Astrocyte of the cerebellum (primary cell): Measurements from ENCODE around the gene QRFP.

Experiments
- DNase-seq: peaks from one replicate; pipeline ENCODE4 v3.0.0-alpha.2; 2011; ENCODE audit warnings: low read depth
- H3K4me3 ChIP-seq: 2 replicates; pipeline ENCODE4 v1.5.1; 2011; ENCODE audit warnings: mild to moderate bottlenecking, low read depth, low read length, moderate library complexity
- in situ Hi-C: cut with HindIII; loops from 2 replicates; pipeline ENCODE4 v1.10.0; 2017; ENCODE audit warnings: low sequenced_read_pairs
- TF ChIP-seq, protein P1 (sequence below): IDR thresholded peaks from 2 replicates; pipeline ENCODE4 v1.5.1; 2012; ENCODE audit warnings: low read length, low read depth, moderate library complexity, mild to moderate bottlenecking; ENCODE audit errors: missing control alignments

The QRFP gene

DNA sequence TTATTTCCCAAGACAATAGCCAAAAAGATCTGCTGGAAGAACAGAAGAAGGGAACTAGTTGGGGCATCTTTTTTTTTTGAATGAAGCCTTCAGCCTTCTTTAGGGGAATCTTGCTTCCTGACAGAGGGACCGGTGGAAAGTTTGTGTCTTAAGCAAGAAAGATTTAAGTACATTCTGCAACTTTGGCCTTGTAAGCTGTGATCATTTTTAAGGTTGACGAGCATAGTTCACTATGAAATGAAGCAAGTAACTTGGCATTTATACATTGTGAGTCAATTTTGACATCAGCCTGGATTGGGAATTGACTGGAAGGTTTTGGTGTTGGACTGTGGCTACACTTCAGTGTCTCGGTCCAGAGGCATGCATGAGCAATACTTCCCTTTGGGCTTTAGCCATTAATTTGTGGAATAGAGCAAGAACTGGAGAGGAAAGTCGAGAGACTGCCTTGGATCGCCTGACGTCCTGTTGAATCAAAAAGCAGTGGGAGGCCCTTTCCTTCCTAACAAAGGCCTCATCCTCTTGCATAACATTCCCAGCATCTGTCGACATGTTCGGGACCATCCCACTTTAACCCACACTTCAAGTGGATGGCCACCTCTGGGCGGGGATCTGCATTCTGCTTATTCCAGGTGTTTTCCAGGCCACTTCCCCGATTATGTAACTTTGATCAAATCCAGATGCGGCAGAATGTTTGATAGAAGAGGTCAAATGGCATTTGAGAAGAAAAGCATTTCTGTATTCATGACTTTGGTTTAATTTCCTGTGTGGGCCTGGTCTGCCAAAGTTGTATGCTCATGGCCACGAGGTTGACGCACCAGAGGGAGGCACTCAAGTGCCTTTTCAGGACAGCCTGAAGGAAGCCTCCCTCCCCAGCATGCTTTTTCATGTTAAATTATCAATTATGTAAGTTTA is 49.0 kb downstream of the QRFP start:
- TF ChIP-seq, protein P1, sequence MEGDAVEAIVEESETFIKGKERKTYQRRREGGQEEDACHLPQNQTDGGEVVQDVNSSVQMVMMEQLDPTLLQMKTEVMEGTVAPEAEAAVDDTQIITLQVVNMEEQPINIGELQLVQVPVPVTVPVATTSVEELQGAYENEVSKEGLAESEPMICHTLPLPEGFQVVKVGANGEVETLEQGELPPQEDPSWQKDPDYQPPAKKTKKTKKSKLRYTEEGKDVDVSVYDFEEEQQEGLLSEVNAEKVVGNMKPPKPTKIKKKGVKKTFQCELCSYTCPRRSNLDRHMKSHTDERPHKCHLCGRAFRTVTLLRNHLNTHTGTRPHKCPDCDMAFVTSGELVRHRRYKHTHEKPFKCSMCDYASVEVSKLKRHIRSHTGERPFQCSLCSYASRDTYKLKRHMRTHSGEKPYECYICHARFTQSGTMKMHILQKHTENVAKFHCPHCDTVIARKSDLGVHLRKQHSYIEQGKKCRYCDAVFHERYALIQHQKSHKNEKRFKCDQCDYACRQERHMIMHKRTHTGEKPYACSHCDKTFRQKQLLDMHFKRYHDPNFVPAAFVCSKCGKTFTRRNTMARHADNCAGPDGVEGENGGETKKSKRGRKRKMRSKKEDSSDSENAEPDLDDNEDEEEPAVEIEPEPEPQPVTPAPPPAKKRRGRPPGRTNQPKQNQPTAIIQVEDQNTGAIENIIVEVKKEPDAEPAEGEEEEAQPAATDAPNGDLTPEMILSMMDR = peak; percentile 47
- in situ Hi-C loops = no loop called here
- DNase-seq = peak; percentile 100
- H3K4me3 ChIP-seq = no peak overlapping the region

DNA sequence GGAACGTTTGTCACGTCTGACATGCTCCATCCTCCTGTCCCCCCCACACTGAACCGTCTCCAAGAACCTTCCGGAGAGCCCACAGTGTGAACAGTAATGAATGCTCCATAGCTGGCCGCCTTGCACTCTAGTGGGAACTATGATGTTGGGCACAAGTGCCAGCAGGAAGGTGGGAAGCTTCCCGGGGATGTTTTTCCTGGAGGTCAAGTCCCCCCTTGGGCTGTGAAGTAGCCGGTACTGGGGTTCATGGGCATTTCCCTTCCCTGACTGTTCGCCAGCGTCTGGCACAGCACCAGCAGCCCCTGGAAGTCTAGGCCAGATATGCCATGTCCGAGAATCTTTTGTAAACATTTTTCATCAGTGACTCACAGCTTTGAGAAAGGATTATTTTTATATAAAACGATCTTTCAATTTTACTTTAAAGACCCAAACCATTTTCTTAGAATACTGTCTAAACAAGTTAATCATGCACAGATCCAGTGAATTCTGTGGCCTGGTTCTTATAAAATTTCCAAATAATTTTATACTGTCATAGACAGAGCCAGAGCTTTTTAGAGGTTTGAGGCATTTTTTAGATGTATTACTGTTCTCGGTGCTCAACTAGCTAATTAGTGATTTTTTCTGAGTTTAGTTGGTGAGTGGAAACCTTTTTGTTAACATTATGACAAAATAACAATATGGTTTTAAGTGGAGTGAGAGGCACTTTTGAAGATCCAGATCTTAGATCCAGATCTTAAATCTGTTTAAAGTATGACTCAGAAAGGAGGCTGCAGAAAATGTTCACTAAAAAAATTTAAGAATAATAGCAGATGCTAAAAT is 49.9 kb downstream of the QRFP start:
- in situ Hi-C loops = no loop called here
- no peak for DNase-seq
- TF ChIP-seq, protein P1 = no peak
- H3K4me3 ChIP-seq = peak overlapping the region; percentile 17

DNA sequence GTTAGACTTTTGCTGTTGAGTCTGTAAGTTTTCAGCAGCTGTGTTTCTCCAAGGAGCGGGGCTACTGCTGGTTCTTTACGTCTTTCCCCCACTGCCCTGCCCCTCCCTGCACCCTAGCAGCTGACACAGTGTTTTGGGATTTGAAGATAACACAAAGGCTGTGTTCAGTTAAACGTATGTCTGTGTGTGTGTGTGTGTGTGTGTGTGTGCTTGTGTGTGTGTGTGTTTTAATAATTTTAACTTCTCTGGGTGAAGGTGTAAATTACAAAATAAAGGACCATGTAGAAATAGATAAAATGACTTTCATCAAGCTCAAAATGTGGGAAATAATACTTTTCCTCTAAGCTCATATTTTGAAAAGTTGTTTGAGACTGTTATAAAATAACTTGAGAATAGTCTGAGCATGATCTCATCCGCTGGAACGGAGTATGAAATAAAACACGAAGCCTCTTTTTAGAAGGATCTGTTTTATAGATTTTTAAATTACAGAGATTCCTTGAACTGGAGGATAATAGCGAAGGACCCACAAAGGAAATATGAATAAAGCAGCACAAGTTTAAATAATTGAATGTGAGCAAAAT is 50.6 kb downstream of the QRFP start:
- in situ Hi-C loops = no loop called here
- H3K4me3 ChIP-seq = peak overlapping the region; percentile 17
- TF ChIP-seq, protein P1 = no peak
- no peak for DNase-seq

DNA sequence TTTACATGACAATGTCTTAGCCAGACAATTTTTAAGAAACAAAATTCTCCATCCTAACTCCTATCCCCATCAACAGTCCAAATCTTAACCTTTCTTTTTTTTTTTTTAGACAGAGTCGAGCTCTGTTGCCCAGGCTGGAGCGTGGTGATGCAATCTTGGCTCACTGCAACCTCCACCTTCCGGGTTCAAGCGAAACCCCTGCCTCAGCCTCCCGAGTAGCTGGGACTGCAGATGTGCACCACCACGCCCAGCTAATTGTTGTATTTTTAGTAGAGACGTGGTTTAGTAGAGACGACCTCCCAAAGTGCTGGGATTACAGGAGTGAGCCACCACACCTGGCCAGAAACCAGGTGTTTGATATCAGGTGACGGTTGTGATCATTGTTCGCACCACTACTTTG is 51.4 kb downstream of the QRFP start:
- in situ Hi-C loops = no loop called here
- H3K4me3 ChIP-seq = no peak overlapping the region
- TF ChIP-seq, protein P1 = no peak
- DNase-seq = no peak

DNA sequence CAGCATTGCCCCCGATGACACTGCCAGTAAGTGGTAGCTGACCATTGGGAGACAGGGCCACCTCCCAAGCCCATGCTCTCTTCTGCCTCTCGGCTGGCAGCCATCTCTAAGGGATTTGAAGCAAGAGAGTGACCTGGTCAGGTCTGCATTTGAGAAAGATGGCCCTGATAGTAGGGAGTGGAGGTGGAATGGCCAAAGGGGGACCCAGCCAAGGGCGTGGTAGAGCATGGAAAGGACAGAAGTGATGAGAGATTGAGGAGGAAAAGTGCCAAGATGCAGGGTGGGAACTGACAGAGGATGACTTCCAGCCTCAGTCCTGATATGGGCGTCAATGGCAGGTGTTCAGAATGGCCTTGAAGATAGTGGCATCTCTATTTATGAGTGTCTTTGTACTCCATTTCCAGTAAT is 52.6 kb downstream of the QRFP start:
- in situ Hi-C loops = no loop called here
- TF ChIP-seq, protein P1 = no peak
- no peak overlapping the region for H3K4me3 ChIP-seq
- no peak for DNase-seq
